ENCODE measurements around the gene ADIPOR2.
"Not testable (repeated sequence)": the region's sequence is repeated elsewhere in the genome, so short reads cannot be mapped to it uniquely, and the experiment has no call there.

Gene ADIPOR2

DNA sequence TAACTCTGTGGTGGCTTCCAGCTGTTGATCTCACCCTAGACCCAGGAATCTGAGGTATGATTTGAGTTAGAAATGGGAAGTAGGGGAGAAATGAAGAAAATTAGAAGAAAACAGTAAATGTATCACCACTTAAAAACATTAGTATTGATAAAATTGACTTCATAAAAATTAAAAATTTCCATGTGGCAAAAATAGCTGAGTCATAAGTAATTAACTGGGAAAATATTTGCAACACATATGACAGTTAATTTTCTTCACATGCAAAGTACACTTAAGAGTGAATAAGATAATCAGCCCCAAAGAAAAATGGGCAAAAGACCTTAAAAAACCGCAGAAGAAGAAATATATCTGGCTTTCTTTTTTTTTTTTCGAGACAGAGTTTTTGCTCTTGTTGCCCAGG, 25.5 kb upstream of the ADIPOR2 start:
- DNase-seq = no peak

DNA sequence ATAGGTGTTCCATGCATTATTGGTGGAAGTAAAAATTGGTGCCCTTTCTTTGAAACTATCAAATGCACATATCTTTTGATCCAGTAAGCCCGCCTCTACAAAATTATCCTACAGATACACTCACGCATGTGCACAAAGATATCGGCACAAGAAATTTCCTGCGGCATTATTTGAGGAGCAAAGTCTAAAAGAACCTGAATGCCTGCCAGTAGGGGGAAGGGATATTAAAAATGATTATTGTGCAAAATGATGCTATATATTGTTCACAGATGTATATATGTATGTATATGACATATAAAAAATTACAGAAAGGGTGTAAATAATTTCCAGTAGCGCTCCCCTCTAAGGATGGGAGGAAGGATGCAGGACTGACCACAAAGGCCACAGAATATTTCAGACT, 24.7 kb upstream of the ADIPOR2 start:
- DNase-seq = no peak

DNA sequence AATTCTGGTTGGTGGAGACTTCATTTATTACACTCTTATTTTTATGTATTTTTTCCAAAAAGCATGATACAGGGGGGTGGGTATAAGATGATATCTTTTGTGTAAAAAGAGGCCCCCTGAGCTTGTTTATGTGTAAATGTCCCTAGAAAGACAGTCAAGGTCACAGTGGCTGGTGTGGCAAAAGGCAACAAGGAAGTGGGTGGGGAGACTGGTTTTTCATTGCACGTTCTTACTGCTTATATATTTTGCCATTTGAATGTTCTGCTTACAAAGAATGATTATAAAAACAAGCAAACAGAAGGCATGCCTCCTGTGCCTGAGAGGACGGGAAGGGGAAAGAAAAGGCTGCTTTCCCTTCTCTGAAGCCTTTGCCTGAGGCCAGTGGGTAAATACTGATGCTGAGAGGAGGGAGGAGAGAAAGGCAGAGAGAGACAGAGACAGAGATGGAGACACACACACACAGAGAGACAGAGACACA, 24.1 kb upstream of the ADIPOR2 start:
- DNase-seq = no peak

DNA sequence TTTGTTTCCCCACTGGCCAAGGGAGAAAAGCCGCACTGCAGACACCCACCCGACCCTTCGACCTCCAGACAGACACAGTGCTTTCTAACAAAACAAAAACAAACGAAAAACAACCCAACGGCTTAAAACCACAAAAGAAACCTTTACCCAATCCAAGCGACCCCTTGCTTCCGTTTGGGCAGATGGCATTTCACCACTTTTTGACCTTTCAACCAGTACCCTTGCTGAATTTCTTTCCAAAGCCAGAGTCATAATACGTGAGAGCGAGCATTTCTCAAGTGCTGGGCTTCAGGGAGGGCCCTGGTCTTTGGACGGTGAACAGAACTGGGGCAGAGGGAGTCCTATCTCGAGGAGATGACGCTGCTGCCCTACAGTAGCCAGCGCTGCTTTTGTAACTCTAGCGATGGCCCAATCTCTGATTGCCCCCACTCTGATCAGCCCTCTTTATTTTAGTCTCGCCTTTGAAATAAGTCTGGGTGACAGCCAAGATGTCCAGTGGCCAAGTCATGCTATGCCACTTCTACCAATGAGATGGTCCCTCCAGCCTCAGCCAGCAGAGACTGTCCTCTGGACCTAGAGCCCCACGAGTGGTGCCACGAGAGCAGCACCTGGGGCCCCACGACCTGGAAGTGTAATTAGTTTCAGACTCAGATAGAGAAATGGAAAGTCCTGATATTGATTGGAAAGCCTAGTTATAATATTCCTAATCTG, 21.9 kb upstream of the ADIPOR2 start:
- DNase-seq = no peak

DNA sequence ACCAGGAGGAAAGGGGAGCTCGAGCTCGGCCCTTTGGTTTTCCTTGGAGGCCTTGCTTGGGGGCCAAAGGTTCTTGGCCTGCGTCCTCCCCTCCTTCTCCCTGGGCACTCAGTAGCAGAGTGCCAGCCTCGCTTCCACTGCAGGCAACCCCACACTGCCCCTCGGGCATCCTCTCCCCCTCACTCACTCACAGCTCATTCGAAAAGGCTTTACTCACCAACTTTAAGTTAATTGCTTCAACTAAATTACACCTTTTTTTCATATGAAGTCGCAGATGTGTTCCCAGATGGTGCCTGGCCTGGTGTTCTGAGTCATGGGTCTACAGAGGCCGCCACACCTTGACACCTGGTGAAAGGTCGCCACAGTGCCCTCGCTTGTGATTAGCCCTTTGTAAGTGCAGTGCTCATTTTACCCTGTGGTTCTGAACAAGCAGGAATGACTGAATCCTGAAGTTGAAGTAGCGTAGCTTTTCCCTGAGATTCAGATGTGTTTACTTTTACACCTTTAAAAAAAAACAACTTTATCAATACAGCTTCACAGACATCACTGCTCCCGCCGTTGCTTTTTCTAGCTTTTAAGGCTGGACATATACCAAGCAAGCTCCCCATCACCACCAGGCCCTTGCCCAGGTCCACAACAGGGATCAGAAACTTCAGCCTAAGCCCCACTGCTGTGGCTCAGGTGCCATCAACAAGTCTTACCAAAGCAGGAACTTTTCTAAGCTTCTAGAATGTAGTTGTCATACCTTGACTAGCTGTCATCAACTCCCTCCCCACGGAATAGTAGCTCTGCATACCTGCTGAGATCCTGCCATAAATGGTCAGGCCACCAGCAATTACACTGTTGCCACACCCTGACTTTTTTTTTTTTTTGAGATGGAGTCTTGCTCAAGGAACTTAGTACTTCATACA, 20.3 kb upstream of the ADIPOR2 start:
- no peak for DNase-seq

DNA sequence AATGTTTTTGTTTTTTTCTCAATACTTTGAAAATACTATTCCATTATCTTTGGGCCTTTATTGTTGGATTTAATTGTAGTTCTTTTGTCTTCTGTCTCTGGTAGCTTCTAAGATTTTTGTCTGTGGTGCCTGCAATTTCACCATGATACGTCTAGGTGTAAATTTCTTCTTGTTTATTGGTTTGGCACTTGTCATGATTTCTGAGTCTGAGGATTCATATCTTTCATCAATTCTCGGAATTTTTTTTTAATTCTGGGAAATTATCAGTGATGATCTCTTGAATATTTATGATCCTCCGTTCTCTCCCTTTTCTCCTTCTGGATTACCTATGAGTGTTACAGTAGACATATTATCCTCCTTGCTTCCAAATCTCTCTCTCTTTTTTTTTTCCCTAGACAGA, 14.8 kb upstream of the ADIPOR2 start:
- no peak for DNase-seq

DNA sequence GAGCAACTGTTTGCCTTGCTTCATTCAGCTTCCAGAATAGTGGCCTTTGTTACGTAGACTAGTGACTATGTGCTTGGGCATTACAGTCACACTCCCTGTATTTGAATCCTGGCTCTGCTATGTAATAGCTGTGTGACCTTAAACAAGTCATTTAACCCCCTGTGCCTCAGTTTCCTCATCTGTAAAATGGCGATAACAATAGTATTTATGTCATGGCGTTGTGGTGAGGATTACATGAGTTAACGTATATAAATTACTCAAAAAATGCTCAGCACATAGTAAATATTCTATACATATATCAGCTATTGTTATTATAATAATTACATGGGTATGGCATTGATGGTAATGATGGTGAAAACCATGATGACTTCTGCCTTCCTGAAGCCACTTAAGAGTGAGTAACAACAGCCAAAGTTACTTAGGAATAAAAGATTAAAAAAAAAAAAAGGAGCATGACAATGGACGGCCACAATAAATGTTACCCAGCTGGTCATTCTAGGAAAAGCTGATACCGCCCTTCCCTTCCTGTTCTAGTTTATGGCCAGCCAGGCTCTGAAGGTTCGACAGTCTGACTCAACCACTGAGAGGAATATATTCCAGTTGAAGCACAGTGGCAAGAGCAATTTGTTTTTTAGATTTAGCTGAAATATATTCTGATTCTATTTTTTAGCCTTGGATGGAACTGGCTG, 9.9 kb upstream of the ADIPOR2 start:
- DNase-seq = no peak

DNA sequence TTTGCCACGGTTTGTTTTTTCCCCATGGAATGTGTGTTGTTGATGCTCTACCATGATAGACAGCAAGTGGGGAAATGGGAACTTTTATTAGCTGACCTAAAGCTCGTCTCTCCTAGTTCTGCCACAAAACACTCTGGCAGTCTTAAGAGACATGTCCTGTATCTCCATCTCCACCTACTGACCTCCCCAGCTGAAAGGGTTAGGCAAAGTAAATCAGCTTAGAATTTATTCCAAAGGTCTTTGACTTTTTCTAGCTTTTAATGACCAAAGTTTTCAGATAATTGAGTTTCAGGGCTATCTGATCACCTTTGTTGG, 9.4 kb upstream of the ADIPOR2 start:
- no peak for DNase-seq

DNA sequence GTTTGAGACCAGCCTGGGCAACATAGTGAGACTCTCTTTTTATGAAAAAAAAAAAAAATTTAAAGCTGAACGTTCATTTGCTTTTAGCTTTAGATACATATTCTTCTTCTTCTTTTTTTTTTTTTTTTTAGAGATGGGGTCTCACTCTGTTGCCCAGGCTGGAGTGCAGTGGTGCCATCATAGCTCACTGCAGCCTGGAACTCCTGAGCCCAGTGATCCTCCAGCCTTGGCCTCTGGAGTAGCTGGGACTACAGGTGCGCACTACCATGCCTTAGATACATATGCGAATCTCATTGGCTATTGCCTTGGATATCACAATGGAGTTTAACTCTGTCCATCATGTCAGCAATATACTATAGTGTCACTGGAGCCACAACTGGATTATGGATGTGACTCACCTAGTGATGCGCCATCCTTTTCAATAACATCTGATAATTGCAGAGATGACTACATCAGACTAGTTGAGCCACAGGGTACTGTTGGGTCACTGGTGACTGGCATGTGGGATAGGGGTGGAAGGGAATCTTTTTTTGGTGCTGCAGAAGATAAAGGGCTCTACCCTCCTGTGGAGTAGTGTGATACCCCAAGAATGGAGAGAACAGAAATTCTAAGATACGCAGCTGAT, 2.7 kb upstream of the ADIPOR2 start:
- DNase-seq = no peak

DNA sequence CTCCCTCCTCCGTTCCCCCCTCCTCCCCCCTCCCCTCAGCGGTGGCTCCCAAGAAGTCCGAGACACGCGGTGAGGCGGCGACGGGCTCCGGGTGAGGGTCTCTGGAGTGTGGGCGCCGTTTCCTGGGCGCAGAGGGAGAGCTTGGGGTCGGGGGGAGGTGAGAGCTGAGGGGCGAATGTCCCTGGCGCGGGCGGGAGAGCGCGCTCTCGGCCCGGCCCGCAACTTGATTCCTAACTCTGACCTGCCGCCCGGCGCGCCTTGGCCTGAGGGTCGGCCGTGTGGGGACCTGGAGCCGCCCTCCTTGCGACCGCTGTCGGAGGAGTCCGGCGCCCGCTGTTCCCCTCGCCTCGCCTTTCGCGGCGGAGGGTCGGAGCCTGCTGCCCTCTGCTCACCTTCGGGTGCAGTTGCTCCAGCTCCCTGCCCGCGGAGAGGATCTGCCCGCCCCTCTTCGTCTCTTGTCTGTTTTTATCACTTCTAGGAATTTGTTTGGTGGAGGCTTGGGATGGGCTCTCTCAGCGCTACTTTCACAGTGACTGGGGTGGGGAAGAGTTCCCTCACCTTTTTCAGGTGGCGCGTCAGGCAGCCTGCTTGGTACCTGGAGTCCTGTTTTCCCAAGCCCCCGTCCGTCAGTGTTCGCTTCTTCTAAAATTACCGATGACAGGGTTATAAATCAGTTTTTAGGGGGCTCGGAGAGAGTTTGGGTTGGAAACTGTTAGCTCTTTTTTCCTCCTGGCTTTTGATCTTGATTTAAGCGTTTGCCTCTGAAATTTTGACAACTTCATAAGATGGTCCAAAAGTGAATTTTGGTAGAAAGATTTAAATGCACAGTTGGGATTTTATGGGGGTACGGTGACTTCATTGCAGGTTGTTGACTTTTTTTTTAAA, 495 bp downstream of the ADIPOR2 start:
- peak; percentile 69 for DNase-seq

DNA sequence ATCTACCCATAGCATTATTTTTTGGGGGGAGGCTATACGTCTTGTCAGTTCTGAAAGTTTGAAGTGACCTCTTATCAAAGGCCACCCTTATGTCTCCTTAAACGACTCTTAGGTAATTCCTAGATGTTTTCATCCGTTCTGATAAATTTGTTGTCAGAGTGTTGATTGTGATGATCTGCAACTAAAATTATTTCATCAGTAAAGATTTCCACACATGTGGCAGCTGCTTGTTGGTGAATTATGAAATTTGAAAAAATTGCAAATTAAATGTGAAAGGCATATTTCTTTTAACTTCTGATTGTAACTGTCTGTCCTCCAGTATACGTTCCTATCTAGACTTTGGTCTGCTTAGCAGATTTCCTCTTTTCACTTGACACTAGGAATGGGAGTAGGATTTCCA, 1.4 kb downstream of the ADIPOR2 start:
- no peak for DNase-seq

DNA sequence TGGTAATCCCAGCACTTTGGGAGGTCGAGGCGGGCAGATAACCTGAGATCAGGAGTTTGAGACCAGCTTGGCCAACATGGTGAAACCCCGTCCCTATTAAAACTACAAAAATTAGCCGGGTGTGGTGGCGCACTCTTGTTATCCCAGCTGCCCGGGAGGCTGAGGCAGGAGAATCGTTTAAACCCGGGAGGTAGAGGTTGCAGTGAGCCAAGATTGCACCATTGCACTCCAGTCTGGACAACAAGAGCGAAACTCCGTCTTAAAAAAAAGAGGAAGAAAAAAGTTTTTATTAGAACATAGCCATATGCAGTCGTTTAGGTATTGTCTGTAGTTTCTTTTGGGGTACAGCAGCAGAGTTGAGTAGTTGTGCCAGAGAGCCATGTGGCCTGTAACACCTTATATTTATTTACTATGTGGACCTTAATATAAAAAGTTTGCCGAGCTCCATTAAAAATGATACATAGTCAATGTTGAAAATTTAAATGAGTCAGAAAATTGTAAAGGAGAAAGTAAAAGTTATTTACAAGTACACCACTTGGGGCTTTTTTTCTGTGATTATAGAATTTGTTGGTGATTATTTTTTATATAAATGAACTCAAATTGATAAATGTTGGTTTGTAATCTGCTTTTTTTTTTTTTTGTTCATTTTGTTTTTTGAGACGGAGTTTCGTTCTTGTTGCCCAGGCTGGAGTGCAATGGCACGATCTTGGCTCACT, 2.2 kb downstream of the ADIPOR2 start:
- DNase-seq = no peak

DNA sequence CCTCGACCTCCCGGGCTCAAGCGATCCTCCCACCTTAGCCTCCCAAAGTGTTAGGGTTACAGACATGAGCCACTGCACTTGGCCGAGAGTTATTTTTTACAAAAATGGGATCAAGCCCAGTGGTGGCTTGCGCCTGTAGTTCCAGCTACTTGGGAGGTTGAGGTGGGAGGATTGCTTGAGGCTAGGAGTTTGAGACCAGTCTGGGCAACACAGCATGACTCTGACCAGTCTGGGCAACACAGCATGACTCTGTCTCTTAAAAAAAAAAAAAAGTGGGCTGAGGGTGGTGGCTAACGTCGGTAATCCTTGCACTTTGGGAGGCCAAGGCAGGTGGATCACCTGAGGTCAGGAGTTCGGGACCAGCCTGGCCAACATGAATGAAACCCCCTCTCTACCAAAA, 4.2 kb downstream of the ADIPOR2 start:
- DNase-seq = not testable (repeated sequence)

DNA sequence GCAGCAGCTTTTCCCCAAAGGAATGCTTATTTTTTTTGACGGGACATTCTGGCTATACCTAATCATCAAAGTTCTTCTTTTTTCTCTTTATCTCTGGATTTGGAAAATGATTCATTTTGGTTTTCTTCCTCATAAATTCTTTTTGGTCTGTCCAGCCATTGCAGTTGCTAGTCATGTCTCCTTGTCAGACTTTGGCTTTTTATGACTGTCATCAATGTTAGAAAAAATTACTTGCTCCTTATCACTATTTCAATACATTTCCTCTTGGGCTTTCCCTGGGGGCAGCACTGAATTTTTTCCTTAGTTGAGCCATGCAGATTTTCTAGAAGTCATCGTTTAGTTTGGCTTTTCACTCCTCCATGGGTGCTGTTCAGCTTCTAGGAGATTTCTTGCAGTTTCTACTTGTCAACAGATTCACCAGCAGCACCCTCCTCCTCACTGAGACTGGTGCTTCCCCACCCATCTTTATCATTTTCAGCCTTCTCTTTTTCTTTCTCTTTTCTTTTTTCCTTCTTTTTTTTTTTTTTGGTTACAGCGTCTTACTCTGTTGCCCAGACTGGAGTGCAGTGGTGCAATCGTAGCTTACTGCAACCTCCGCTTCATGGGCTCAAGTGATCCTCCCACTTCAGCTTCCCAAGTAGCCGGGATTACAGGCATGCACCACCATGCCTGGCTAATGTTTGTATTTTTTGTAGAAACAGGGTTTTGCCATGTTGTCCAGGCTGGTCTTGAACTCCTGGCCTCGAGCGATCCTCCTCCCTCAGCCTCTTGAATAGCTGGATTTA, 5.2 kb downstream of the ADIPOR2 start:
- DNase-seq = no peak

DNA sequence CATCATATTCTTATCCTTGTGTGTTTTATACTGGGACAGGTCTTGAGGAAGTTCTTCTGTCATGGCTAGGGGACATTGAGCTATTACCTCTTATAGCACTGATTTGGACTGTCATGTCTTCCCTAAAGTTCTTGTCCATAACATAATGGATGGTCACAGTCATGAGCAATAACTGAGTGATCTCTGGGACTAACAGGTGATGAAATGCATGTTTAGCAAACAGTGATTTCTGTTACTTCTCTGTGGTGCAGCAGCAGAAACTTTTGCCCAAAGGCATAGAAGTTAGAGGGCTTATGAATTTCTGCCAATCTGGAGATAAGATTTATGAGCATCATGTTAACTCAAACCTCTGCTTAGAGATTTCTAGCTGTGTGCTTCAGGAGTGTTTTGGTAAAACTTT, 5.9 kb downstream of the ADIPOR2 start:
- DNase-seq = no peak

DNA sequence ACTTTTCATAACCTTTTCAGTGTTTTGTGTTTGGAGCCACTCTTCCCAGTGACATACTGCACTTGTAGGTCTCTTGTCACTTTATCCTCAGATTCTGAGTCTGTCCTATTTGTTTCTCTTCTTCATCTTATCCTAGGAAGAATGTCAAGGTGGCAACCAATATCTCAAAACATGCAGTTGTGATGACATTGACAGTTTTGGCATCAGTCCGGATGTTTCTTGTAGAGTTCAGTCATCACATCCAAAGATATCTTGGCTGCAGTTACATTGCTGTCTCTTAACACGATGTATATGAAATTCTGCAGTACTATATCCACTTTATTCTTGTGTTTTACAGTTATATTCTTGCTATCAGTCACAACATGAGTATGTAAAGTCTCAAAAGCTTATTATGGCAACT, 6.4 kb downstream of the ADIPOR2 start:
- DNase-seq = no peak

DNA sequence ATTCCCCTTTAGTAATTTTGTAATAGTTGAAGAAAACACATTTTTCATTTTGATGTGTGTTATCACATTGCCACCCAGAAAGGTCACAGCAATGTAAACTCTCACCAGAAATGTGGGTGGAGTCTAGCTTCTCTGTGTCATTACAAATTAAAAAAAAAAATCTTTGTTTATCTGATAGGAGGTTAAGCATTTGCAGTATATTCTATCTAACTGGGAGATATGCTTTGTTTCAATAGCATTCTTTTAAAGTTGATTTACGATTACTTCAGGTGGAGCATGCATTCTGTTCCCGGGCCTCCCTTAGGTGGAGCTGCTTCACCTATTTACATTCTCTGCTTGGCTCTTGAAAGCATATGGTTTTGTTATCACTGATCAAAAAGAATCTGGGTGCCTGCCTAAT, 7.8 kb downstream of the ADIPOR2 start:
- no peak for DNase-seq

DNA sequence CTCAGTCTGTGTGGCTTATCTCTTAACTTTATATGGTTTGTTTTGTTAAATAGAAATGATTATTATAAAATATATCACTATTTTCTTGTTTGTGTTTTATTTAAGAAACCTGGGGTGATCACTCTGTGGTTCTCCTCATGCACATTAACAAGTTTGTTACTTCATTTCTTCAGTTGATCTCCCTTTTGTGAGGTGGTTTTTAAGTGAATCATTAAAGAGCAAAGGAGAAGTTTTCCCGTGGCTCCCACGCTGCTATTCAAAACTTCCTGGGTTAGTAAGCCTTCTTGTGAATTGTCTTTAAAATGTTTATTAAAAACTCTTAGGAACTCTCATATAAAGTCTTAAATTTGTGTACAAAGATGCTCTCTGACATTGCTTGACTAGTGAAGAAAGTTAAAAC, 11.8 kb downstream of the ADIPOR2 start:
- no peak for DNase-seq

DNA sequence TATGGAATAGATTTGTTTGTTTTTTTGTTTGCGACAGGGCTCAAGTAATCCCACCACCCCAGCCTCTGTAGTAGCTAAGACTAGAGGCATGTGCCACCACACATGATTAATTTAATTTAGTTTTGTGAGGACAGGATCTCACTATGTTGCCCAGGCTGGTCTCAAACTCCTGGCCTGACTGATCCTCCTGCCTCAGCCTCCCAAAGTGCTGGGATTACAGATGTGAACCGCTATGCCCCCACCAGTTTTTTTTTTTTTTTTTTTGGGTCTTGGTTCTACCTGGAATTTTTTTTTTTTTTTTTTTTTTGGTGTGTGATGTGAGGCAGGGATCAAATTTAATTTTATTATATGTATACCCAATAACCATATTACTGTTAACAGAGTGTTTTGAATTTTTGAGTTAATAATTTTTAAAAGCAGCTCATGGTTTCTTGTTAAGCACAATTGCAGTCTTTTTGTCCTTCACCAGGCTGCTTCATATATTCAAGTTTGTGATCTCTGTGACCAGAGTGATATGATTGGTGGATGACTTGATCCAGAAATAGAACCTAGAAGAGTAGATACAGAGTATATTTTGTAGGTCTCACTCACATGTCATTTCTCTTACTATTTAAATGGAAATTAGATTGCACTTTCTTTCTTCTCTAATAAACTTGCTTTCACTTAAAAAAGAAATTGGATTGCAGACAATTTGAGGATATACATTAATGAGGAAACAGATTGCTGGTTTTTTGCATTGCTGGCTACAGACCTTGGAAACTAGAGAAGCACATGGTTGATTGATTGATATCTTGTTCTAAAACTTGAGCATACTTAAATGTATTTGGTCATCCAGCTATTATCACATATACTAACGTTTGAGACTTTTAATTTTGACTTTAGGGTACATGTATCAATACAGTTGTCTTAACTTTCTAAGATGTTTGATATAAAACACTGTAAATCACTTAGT, 13.2 kb downstream of the ADIPOR2 start:
- no peak for DNase-seq
